GM10847 (cell line): ENCODE data around the gene HBG1.

Experiments used
- POLR2A ChIP-seq: IDR thresholded peaks from 2 replicates; pipeline ENCODE4 v1.6.1; 2011; ENCODE audit not compliant: insufficient read length; ENCODE audit errors: extremely low read depth

The HBG1 gene

GRCh38 chr11:5223146-5223545 lies 26.5 kb downstream of the HBG1 start:
- TF ChIP-seq POLR2A: no peak

- TF ChIP-seq POLR2A: no peak
These were observed 39.2 kb downstream of the HBG1 start for GRCh38 chr11:5210376-5210885.

- no peak for TF ChIP-seq POLR2A
These were observed 44.9 kb downstream of the HBG1 start for GRCh38 chr11:5204787-5205186.

GRCh38 chr11:5203366-5203765 lies 46.3 kb downstream of the HBG1 start:
- TF ChIP-seq POLR2A: no peak

- no peak for TF ChIP-seq POLR2A
These were observed 49.1 kb downstream of the HBG1 start, which contains the start of gene OR51V1 for GRCh38 chr11:5200582-5200981. Gene OR51V1, minus strand, starts transcription at chr11:5200682. Its CDS starts 0 bp downstream, at chr11:5200682.

GRCh38 chr11:5198285-5198684 lies 51.4 kb downstream of the HBG1 start:
- TF ChIP-seq POLR2A: no peak
